Sigmoid colon (tissue), 7 donors: ENCODE results near the gene OTC. TPM values are rescaled to one million over a fixed set of nuclear protein-coding genes. Genes with fewer than 3 reads are reported as not detected.

Experiments used
- DNase-seq: peaks from one replicate; pipeline ENCODE4 v3.0.0-alpha.2; 2019
- H3K27ac ChIP-seq, 4 donors: fragments of 200-600 bp; sonication (generic); one replicate each; pipeline ENCODE4 v1.5.1; 2016 to 2019; ENCODE audit warnings: mild to moderate bottlenecking in 1 of 4
- H3K27me3 ChIP-seq, 3 donors: fragments of 200-600 bp; sonication (generic); one replicate each; pipeline ENCODE4 v1.5.1; 2019; ENCODE audit warnings: mild to moderate bottlenecking in 1 of 3
- H3K36me3 ChIP-seq, 4 donors: fragments of 200-600 bp; sonication (generic); one replicate each; pipeline ENCODE4 v1.5.1; 2016 to 2019
- H3K4me1 ChIP-seq, 4 donors: fragments of 200-600 bp; sonication (generic); one replicate each; pipeline ENCODE4 v1.5.1; 2017 to 2019
- H3K4me3 ChIP-seq, 4 donors: fragments of 200-600 bp; sonication (generic); one replicate each; pipeline ENCODE4 v1.5.1; 2017 to 2019; ENCODE audit warnings: mild to moderate bottlenecking in 2 of 4, moderate library complexity in 1 of 4
- H3K9me3 ChIP-seq, 4 donors: fragments of 200-600 bp in 3 of 4; sonication (generic) in 3 of 4; one replicate each; pipeline versions ENCODE4 v1.5.1 to v1.6.1; 2013 to 2019
- EP300 ChIP-seq, 4 donors: sonication (generic); formaldehyde crosslinking; IDR thresholded peaks; one replicate each; pipeline ENCODE4 v1.6.1; 2017; ENCODE audit warnings: antibody characterized with exemption in 4 of 4
- POLR2A ChIP-seq, 2 donors: fragments of 450-650 bp; IDR thresholded peaks; one replicate each; pipeline ENCODE4 v1.6.1; 2016; ENCODE audit warnings: antibody characterized with exemption in 2 of 2, mild to moderate bottlenecking in 2 of 2, moderate library complexity in 2 of 2
- POLR2AphosphoS5 ChIP-seq, 4 donors: sonication (generic); formaldehyde crosslinking; IDR thresholded peaks; one replicate each; pipeline ENCODE4 v1.6.1; 2017; ENCODE audit warnings: antibody characterized with exemption in 4 of 4
- WGBS, 2 donors: extraction: QIAGEN DNeasy Blood & Tissue Kit; methylation state at CpG; one replicate each; pipeline ENCODE4 v1.1.7; 2013; 5-methylcytosine and 5-hydroxymethylcytosine counted together
- intact Hi-C: fragments of 100-400 bp; cut with DNase I; formaldehyde crosslinking; loops from one replicate; pipeline ENCODE4 v1.15.1; 2023
- polyA plus RNA-seq, 3 donors: library from polyadenylated mRNA; stranded (reverse); fragments of 200-250 nt; gene quantifications; one replicate each; pipeline ENCODE4 v1.2.3, GENCODE V29; 2013
- total RNA-seq, 4 donors: library from RNA; depleted of rRNA; stranded (reverse); fragments of >200 nt; gene quantifications; one replicate each; pipeline ENCODE4 v1.1.0, GENCODE V29; 2016
- TF ChIP-seq, protein P1 (sequence below), 4 experiments: fragments of 450-650 bp in 3 of 4; fragments of 200-600 bp in 1 of 4; IDR thresholded peaks; one replicate each; pipeline ENCODE4 v1.5.1; 2016 to 2019; ENCODE audit warnings: antibody characterized with exemption in 4 of 4, mild to moderate bottlenecking in 3 of 4, moderate library complexity in 2 of 4
- donor health status: healthy with polysubstance abuse.
- donor health status: Bipolar disorder and iron deficiency.
- donor health status: healthy.

The OTC gene
- total and polyA plus RNA-seq, 7 donors, result 0.49 to 5.3 (median 3.1) TPM; not detected in 1

GRCh38 chrX:38335382-38335781, 17.0 kb upstream of the OTC start:
- Histone ChIP-seq H3K4me3 (no peak overlapping the region), H3K27me3 (peaks cover 0 to 2% (median 0%) of the 10 kb centered on the region in 3 donors), H3K4me1 (no peaks in the 10 kb centered on the region), H3K36me3 (no peaks in the 10 kb centered on the region), H3K9me3 (no peaks in the 10 kb centered on the region), H3K27ac (no peak overlapping the region)
- TF ChIP-seq POLR2A (IDR thresholded peaks at IDR 0.05) (no peak), POLR2AphosphoS5 (IDR thresholded peaks at IDR 0.05) (no peak), EP300 (IDR thresholded peaks at IDR 0.05) (no peak)
- TF ChIP-seq, protein P1, sequence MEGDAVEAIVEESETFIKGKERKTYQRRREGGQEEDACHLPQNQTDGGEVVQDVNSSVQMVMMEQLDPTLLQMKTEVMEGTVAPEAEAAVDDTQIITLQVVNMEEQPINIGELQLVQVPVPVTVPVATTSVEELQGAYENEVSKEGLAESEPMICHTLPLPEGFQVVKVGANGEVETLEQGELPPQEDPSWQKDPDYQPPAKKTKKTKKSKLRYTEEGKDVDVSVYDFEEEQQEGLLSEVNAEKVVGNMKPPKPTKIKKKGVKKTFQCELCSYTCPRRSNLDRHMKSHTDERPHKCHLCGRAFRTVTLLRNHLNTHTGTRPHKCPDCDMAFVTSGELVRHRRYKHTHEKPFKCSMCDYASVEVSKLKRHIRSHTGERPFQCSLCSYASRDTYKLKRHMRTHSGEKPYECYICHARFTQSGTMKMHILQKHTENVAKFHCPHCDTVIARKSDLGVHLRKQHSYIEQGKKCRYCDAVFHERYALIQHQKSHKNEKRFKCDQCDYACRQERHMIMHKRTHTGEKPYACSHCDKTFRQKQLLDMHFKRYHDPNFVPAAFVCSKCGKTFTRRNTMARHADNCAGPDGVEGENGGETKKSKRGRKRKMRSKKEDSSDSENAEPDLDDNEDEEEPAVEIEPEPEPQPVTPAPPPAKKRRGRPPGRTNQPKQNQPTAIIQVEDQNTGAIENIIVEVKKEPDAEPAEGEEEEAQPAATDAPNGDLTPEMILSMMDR (IDR thresholded peaks at IDR 0.05), result no peak
- DNase-seq, result no peak
- intact Hi-C loops, result no loop called here

DNA sequence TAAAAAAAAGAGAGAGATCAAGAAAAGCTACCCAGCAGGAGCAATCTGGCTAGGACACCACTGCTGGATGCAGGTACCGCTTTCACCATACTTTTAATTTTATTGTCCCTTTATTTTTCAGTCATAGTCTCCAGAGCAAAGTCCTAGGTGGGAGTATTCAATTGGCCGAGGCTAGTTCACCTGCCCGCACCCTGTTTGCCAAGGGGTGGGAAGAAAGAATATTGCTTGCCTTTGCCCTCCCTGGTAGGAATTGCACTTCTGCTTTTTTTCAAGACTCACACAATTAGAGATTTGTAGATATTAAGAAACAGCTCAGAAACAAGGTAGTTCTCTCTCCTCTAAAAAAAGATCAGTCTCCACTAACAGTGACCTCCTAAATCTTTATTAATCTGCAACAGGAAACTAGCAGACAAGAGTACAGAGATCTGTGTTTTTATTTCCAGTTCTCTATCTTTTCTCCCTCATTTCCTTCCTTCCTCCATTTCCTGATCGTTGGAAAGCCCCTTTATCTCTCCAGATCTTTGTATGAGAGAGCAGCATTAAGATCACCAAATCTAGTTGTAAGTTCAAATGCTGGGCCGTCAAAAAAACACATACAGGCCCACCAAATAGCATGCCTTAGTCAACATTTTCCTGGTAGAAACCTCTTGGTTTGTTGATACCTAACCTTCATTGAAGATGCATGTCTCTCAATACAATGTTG, 15.7 kb upstream of the OTC start:
- DNase-seq, result no peak
- no peaks in the 10 kb centered on the region for H3K4me1 ChIP-seq
- no peak overlapping the region for H3K4me3 ChIP-seq
- intact Hi-C loops, result no loop called here
- 16 to 41% methylated on average over 5 of the region's 5 CpGs for WGBS, 2 donors
- H3K9me3 ChIP-seq, result no peaks in the 10 kb centered on the region
- TF ChIP-seq POLR2A (IDR thresholded peaks at IDR 0.05), result no peak
- TF ChIP-seq, protein P1 (IDR thresholded peaks at IDR 0.05), result no peak
- no peak for TF ChIP-seq EP300 (IDR thresholded peaks at IDR 0.05)
- no peak for TF ChIP-seq POLR2AphosphoS5 (IDR thresholded peaks at IDR 0.05)
- H3K27me3 ChIP-seq, result peaks cover 0 to 2% (median 0%) of the 10 kb centered on the region in 3 donors
- no peaks in the 10 kb centered on the region for H3K36me3 ChIP-seq
- no peak overlapping the region for H3K27ac ChIP-seq

DNA sequence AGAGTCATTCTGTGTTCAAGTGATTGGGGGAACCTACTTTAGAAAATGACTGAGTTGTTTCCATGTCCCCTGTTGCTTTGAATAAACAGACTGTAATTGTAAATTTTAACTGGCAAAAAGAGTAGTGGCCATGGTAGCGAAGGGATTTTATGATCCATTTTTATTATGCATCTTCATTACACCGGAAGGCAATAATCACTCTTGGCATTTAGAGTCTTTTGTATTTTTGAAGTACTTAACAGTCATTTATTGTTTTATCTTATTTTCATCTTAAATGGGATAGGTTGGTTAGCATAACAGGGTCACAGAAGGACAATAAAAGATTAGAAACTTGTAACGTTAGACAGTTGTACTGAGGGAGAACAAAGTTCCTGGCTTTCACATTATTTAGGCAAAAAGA, 11.0 kb upstream of the OTC start:
- H3K9me3 ChIP-seq, result no peaks in the 10 kb centered on the region
- TF ChIP-seq, protein P1 (IDR thresholded peaks at IDR 0.05), result no peak
- TF ChIP-seq POLR2AphosphoS5 (IDR thresholded peaks at IDR 0.05), result no peak
- TF ChIP-seq POLR2A (IDR thresholded peaks at IDR 0.05), result no peak
- no peak for TF ChIP-seq EP300 (IDR thresholded peaks at IDR 0.05)
- WGBS, 2 donors, result 5 to 48% methylated on average over 3 of the region's 3 CpGs
- no peak for DNase-seq
- no peaks in the 10 kb centered on the region for H3K27me3 ChIP-seq
- H3K36me3 ChIP-seq, result no peaks in the 10 kb centered on the region
- H3K27ac ChIP-seq, result no peak overlapping the region
- H3K4me3 ChIP-seq, result no peak overlapping the region
- intact Hi-C loops, result no loop called here
- H3K4me1 ChIP-seq, result no peaks in the 10 kb centered on the region

DNA sequence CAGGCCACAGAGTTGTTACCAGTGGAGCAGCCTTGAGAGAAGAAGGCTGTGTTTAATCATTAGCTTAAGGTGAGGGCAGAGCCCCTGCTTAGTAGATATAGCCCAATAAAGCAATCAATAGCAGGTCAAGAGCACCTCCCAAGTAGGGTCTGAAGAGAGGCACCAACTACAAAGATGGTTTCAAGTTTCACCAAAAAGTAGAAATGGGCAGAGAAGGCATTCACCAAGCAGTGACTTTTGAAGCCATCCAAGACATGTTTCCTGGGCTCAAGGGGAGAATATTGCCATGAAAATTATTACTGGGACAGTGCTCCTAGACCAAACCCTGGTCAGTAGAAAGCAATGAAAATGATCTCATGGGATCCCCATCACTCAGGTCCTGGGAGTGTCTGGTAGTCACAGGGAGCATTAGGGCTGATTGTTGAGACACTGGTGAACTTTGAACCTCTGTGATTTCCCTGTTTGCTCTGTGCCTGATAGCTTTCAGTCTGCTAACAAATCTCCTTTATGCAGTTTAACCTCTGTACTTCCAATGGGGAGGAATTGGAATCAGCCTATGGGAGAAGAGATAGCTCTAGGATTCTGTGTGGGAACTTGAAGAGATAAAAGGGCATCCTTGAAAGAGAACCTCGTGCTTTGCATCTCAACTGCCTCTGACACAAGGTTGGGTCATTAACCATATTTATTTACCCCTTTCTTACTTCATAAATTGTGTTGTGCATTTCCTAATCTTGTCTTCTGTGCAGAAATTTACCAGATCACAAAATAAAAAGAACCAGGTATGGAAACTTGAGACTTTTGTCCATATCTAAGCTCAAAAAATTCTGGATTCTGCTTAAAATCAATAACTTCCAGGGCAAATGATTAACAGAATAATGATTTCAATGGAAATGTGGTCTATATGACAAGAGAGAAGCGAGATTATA, 9.3 kb upstream of the OTC start:
- intact Hi-C loops, result no loop called here
- no peak for DNase-seq

More for the DNA sequence above, 9.3 kb upstream of the OTC start:
- Histone ChIP-seq H3K27ac (no peak overlapping the region), H3K36me3 (no peaks in the 10 kb centered on the region), H3K4me1 (no peaks in the 10 kb centered on the region), H3K9me3 (no peaks in the 10 kb centered on the region), H3K27me3 (no peaks in the 10 kb centered on the region), H3K4me3 (no peak overlapping the region)
- WGBS, 2 donors, result 54 to 66% methylated on average over 2 of the region's 2 CpGs
- TF ChIP-seq POLR2A (IDR thresholded peaks at IDR 0.05) (no peak), EP300 (IDR thresholded peaks at IDR 0.05) (no peak), POLR2AphosphoS5 (IDR thresholded peaks at IDR 0.05) (no peak)
- TF ChIP-seq, protein P1 (IDR thresholded peaks at IDR 0.05), result no peak
